ENCODE results near the gene MYOCD.

Gene MYOCD

GRCh38 chr17:12722282-12722681, 56.6 kb downstream of the MYOCD start:
- H3K4me3 ChIP-seq (ENCODE audit: low read depth, low read length): no peak overlapping the region
- TF ChIP-seq CTCF (IDR thresholded peaks at IDR 0.05; ENCODE audit: borderline replicate concordance, insufficient read depth, low read depth, low read length): no peak

GRCh38 chr17:12726131-12726530, 60.4 kb downstream of the MYOCD start:
- no peak for TF ChIP-seq CTCF (IDR thresholded peaks at IDR 0.05; ENCODE audit: borderline replicate concordance, insufficient read depth, low read depth, low read length)
- no peak overlapping the region for H3K4me3 ChIP-seq (ENCODE audit: low read depth, low read length)

GRCh38 chr17:12727076-12727760, 61.5 kb downstream of the MYOCD start:
- no peak for TF ChIP-seq CTCF (IDR thresholded peaks at IDR 0.05; ENCODE audit: borderline replicate concordance, insufficient read depth, low read depth, low read length)
- H3K4me3 ChIP-seq (ENCODE audit: low read depth, low read length): no peak overlapping the region

DNA sequence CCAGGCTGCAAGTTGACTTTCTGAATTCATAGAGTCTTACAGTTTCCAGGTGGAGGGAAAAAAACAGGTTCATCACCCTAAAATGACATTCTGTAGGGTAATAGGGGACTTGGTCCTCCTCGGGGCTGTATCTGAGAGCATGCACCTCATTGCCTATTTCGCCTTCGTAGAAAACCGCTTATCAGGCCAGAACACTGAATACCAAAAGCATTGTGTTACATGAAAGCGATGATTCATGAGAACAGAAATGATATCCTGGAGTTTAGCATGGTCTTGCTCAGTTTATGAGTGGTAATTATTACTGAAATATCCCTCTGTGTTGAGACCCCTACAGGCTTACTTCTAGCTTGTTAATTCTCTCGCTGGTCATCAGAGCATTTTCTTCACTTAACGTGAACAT, 62.2 kb downstream of the MYOCD start:
- no peak for TF ChIP-seq CTCF (IDR thresholded peaks at IDR 0.05; ENCODE audit: borderline replicate concordance, insufficient read depth, low read depth, low read length)
- no peak overlapping the region for H3K4me3 ChIP-seq (ENCODE audit: low read depth, low read length)

DNA sequence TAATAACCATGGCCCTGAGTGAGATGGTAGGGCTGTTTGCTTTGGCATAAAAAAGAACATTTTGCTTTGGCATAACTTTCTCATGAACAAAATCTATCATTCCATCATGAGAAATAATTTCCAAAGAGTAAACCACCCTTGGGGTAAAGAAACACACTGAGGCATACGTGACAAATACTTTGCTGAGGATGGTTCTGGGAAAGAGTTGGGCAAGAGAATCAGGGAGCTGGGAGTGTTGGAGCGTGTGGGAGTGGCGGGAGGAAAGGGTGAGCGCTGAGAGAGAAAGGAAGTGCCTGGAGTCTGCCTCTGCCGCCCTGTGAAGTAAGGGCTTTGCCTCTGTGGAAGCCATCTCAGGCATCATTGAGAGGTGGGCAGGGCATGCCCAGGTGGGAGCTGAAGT, 63.4 kb downstream of the MYOCD start:
- no peak overlapping the region for H3K4me3 ChIP-seq (ENCODE audit: low read depth, low read length)
- TF ChIP-seq CTCF (IDR thresholded peaks at IDR 0.05; ENCODE audit: borderline replicate concordance, insufficient read depth, low read depth, low read length): no peak

DNA sequence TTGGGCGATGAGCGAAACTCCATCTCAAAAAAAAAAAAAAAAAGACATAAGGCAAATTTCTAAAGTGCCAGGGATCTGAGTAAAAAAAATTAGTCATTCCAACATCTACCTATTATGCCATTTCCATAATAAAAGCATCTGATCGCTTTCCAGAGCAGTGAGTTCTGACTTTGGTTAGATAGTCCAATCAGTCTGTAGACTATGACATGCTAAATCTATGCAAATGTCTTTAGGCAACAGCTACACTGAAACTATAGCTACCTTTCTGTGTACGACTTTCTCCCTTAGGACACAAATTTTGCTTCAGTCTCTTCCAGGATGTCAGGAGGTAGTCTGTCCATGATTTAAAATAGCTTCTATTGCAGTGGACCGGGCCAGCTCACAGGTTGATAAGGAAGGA, 64.7 kb downstream of the MYOCD start:
- no peak overlapping the region for H3K4me3 ChIP-seq (ENCODE audit: low read depth, low read length)
- no peak for TF ChIP-seq CTCF (IDR thresholded peaks at IDR 0.05; ENCODE audit: borderline replicate concordance, insufficient read depth, low read depth, low read length)

GRCh38 chr17:12730931-12731521, 65.3 kb downstream of the MYOCD start:
- no peak for TF ChIP-seq CTCF (IDR thresholded peaks at IDR 0.05; ENCODE audit: borderline replicate concordance, insufficient read depth, low read depth, low read length)
- no peak overlapping the region for H3K4me3 ChIP-seq (ENCODE audit: low read depth, low read length)
